Fibroblast of the aortic adventitia (primary cell): ENCODE measurements around the gene ZYG11A. TPM values are rescaled to one million over a fixed set of nuclear protein-coding genes. Genes with fewer than 3 reads are reported as not detected.
A peak's percentile ranks its signal among the peaks of the same experiment; 100 is the strongest.
"Not testable (repeated sequence)": the region's sequence is repeated elsewhere in the genome, so short reads cannot be mapped to it uniquely, and the experiment has no call there.

Source experiments
- DNase-seq: peaks from one replicate; pipeline ENCODE4 v3.0.0-alpha.2; 2010; ENCODE audit warnings: low read depth
- H3K4me3 ChIP-seq: 2 replicates; pipeline ENCODE4 v1.5.1; 2011; ENCODE audit warnings: low read depth, mild to moderate bottlenecking, control low read depth, low read length, moderate library complexity
- total RNA-seq: library from RNA; depleted of rRNA; stranded (reverse); fragments of >200 nt; gene quantifications from 2 replicates; pipeline ENCODE4 v1.2.3, GENCODE V29; 2012; ENCODE audit warnings: low replicate concordance
- TF ChIP-seq, protein P1 (sequence below): IDR thresholded peaks from 2 replicates; pipeline ENCODE4 v1.5.1; 2011; ENCODE audit warnings: mild to moderate bottlenecking, low read length, control low read depth, inconsistent platforms; ENCODE audit not compliant: insufficient read depth

Gene ZYG11A
- total RNA-seq, result 0.57 and 0.72 TPM in 2 replicates

DNA sequence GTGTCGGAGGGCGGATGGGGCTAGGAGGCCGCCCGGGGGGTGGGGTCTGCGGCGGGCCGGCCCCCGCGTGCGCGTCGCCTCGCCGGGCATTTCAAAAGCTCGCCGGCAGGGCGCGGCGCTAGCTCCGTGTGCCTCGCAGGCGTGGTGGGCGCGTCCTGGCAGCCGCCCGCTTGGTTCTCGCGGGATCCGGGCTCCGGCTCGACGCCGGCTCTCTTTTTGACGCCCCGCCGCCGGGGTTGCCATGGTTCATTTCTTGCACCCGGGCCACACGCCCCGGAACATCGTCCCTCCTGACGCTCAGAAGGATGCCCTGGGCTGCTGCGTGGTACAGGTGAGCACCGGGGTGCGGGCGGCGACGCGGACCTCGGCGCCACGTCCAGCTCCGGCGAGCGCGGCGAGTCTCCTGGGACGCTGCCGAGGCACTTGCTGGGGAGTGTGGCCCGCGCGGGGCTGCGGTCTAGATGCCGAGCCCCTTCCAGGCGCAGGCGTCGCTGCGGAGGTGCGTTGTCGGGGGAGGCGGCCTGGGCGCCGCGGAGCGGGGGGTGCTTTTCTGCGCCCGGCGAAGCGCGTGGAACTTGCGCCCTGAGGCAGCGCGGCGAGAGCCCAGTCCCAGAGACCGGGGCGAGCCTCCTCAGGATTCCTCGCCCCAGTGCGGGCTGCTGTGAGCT is at the start of gene ZYG11A:
Gene ZYG11A, plus strand, starts transcription at position 118 of the 668 bp plus-strand sequence. Its CDS starts 124 bp downstream, at position 242.
- peak; percentile 73 for DNase-seq
- H3K4me3 ChIP-seq, result peak within 1 kb of the TSS; percentile 69
- TF ChIP-seq, protein P1, sequence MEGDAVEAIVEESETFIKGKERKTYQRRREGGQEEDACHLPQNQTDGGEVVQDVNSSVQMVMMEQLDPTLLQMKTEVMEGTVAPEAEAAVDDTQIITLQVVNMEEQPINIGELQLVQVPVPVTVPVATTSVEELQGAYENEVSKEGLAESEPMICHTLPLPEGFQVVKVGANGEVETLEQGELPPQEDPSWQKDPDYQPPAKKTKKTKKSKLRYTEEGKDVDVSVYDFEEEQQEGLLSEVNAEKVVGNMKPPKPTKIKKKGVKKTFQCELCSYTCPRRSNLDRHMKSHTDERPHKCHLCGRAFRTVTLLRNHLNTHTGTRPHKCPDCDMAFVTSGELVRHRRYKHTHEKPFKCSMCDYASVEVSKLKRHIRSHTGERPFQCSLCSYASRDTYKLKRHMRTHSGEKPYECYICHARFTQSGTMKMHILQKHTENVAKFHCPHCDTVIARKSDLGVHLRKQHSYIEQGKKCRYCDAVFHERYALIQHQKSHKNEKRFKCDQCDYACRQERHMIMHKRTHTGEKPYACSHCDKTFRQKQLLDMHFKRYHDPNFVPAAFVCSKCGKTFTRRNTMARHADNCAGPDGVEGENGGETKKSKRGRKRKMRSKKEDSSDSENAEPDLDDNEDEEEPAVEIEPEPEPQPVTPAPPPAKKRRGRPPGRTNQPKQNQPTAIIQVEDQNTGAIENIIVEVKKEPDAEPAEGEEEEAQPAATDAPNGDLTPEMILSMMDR, result peak; percentile 20

DNA sequence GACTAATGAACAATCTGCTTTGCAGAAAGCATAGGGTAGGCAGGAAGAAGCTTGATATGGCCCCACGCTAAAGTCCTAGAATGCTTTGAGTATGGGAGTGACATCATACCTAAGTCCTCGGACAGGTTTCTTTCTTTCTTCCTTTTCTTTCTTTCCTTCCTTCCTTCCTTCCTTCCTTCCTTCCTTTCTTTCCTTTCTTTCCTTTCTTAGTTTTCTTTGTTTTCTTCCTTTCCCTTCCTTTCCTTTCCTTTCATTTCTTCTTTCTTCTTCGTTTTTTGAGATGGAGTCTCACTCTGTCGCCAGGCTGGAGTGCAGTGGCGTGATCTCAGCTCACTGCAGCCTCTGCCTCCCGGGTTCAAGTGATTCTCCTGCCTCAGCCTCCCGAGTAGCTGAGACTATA is 48.8 kb upstream of the ZYG11A start:
- not testable (repeated sequence) for DNase-seq, H3K4me3 ChIP-seq

DNA sequence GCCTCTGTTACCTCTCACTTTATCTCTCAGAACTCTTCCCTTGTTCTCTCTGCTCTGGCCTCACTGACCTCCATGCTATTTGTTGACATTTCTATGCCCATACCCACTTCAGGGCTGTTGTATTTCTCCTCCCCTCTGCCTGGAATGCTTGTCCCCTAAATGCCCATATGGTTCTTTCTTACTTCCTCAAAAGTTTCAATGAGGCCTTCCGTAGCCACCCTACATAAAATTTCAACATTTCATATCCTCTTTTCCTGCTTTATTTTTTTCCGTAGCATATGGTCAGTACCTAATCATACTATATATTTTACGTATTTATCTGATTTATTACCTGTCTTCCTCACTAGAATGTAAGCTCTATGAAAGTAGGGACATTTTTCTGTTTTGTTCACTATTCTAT is 47.1 kb upstream of the ZYG11A start:
- DNase-seq, result no peak
- TF ChIP-seq, protein P1, result no peak

DNA sequence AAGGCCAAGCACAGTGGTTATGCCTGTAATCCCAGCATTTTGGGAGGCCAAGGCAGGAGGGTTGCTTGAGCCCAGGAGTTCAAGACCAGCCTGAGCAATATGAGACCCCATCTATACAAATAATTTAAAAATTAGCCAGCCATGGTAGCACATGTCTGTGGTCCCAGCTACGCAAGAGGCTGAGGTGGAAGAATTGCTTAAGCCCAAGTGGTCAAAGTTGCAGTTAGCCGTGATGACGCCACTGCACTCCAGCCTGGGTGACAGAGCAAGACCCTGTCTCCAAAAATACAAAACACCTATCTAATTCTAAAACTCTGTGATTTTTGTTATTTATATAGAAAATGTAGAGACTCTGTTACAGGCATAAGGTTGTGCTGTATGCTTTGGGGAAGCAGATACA is 44.2 kb upstream of the ZYG11A start:
- H3K4me3 ChIP-seq, result no peak overlapping the region
- no peak for DNase-seq
- TF ChIP-seq, protein P1, result no peak

More for the DNA sequence above, 47.1 kb upstream of the ZYG11A start:
- no peak overlapping the region for H3K4me3 ChIP-seq

DNA sequence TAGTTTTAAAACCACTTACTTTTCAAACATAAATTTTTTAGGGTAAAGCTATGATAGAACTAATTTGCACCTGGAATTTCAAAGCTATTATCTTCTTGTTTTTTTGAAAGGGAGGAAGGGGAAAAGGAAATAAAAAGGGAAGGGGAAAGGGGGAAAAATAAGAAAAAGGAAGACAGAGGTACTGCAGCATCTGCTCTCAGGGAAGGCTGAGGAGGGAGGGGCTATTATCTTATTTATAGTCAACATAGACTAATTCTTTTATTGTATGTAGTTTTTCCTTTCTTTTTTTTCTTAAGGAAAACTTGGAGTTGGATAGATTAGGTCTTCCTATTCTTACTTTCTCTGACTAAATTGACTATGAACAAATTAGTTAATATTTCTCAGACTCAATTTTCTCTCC is 41.5 kb upstream of the ZYG11A start:
- no peak overlapping the region for H3K4me3 ChIP-seq
- TF ChIP-seq, protein P1, result no peak
- no peak for DNase-seq

DNA sequence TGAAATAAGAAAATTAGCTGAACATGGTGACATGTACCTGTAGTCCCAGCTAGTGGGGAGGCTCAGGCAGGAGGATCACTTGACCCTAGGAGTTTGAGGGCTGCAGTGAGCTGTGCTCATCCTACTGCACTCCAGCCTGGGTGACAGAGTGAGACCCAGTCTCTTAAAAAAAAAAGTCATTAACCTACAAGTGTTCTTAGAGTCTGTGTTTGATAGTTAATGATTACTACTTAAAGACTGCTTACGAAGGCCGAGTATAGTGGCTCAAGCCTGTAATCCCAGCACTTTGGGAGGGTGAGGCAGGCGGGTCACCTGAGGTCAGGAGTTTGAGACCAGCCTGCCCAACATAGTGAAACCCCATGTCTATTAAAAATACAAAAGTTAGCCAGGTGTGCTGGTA is 38.5 kb upstream of the ZYG11A start:
- H3K4me3 ChIP-seq, result not testable (repeated sequence)

DNA sequence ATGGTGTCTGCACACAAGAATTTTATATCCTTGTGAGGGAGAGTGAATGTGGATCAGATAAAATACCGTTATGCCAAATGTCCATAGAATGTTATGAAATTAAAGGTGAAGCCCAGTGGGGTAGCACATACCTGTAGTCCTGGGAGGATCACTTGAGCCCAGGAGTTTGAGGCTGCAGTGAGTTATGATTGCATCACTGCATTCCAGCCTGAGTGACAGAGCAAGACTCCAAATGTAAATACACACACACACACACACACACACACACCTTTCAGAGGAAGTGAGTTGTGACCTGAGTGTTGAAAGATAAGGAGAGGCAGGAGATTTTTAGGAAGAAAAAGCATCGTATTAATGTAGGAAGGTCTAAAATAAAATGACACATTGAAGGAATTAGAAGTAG is 28.1 kb upstream of the ZYG11A start:
- DNase-seq, result no peak
- H3K4me3 ChIP-seq, result no peak overlapping the region
- TF ChIP-seq, protein P1, result no peak

More for the DNA sequence above, 38.5 kb upstream of the ZYG11A start:
- DNase-seq, result not testable (repeated sequence)

DNA sequence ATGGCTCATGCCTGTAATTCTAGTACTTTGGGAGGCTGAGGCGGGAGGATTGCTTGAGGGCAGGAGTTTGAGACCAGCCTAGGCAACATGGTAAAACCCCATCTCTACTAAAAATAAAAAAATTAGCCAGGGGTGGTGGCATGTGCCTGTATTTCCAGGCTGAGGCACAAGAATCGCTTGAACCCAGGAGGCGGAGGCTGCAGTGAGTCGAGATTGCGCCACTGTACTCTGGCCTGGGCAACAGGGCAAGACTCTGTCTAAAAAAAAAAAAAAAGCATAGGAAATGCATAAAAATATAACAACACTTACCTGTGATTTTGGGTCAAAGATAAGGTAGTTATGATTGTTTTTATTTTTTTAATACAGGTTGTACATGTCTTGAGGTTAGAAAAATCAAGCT is 21.7 kb upstream of the ZYG11A start:
- DNase-seq, H3K4me3 ChIP-seq: not testable (repeated sequence)
